Astrocyte (in vitro differentiated cells and primary cell): ENCODE measurements around the gene GJD2.

Source experiments
- EZH2 ChIP-seq: IDR thresholded peaks from 2 replicates; pipeline ENCODE4 v1.6.1; 2012; ENCODE audit warnings: mild to moderate bottlenecking, low read length, inconsistent platforms; ENCODE audit not compliant: insufficient read depth
- TF ChIP-seq, protein P1 (sequence below): IDR thresholded peaks from 2 replicates; pipeline ENCODE4 v1.5.1; 2011; ENCODE audit warnings: low read depth, mild to moderate bottlenecking, inconsistent platforms, low read length, moderate library complexity; ENCODE audit not compliant: insufficient read depth

DNA sequence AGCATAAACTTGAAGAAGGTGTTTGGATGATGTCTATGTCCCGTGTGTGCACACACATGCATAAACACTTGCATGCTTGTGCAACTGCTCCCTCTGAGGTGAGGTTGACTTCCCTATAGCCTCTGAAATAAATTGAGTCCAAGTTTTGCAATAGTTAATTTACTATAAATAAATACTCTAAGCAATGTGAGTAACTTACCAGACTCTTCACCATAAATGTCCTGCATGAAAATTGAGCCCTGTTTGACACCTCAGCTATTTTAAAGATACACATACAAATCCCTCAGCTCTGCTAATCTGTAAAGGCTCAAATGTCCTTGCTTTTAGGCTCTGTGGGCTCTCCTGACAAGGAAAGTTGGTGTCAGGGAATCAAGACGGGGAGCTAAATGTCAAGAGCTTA is 37.1 kb downstream of the GJD2 start:
- TF ChIP-seq, protein P1, sequence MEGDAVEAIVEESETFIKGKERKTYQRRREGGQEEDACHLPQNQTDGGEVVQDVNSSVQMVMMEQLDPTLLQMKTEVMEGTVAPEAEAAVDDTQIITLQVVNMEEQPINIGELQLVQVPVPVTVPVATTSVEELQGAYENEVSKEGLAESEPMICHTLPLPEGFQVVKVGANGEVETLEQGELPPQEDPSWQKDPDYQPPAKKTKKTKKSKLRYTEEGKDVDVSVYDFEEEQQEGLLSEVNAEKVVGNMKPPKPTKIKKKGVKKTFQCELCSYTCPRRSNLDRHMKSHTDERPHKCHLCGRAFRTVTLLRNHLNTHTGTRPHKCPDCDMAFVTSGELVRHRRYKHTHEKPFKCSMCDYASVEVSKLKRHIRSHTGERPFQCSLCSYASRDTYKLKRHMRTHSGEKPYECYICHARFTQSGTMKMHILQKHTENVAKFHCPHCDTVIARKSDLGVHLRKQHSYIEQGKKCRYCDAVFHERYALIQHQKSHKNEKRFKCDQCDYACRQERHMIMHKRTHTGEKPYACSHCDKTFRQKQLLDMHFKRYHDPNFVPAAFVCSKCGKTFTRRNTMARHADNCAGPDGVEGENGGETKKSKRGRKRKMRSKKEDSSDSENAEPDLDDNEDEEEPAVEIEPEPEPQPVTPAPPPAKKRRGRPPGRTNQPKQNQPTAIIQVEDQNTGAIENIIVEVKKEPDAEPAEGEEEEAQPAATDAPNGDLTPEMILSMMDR: no peak
- TF ChIP-seq EZH2: no peak
